Cardiac muscle cell (in vitro differentiated cells and primary cell): Measurements from ENCODE around the gene CUX1. TPM values are rescaled to one million over a fixed set of nuclear protein-coding genes. Genes with fewer than 3 reads are reported as not detected.
"Not testable (repeated sequence)": the region's sequence is repeated elsewhere in the genome, so short reads cannot be mapped to it uniquely, and the experiment has no call there.

Experiments
- DNase-seq, 2 donors: peaks; one replicate each; pipeline versions ENCODE4 v3.0.0 to v3.0.0-alpha.2; 2010 to 2017; ENCODE audit warnings: low read depth in 1 of 2, low spot score in 1 of 2
- H3K27ac ChIP-seq: fragments of 200-600 bp; sonication (generic); 2 replicates; pipeline ENCODE4 v1.5.1; 2016
- H3K27me3 ChIP-seq: fragments of 200-600 bp; sonication (generic); 2 replicates; pipeline ENCODE4 v1.6.0; 2016; ENCODE audit warnings: control low read depth
- H3K36me3 ChIP-seq: fragments of 200-600 bp; sonication (generic); 2 replicates; pipeline ENCODE4 v1.5.1; 2016; ENCODE audit warnings: control low read depth
- H3K4me1 ChIP-seq: fragments of 200-600 bp; sonication (generic); 2 replicates; pipeline ENCODE4 v1.8.1; 2017; ENCODE audit warnings: low read depth, mild to moderate bottlenecking, mixed run types
- H3K4me3 ChIP-seq: fragments of 200-600 bp; sonication (generic); 2 replicates; pipeline ENCODE4 v1.5.1; 2016; ENCODE audit warnings: mild to moderate bottlenecking
- H3K9me3 ChIP-seq: fragments of 200-600 bp; sonication (generic); 2 replicates; pipeline ENCODE4 v1.5.1; 2017; ENCODE audit warnings: low read depth, mild to moderate bottlenecking, control low read depth
- polyA plus RNA-seq: library from polyadenylated mRNA; unstranded; fragments of >200 nt; fragmentation: Nextera tagmentation; extraction: Ambion mirVana; gene quantifications from 2 replicates; pipeline ENCODE4 v1.2.1, GENCODE V29; 2016
- total RNA-seq: library from RNA; depleted of rRNA; stranded (reverse); fragments of >200 nt; gene quantifications from 2 replicates; pipeline ENCODE4 v1.2.3, GENCODE V29; 2016
- TF ChIP-seq, protein P1 (sequence below): IDR thresholded peaks from 2 replicates; pipeline ENCODE4 v1.5.1; 2012; ENCODE audit warnings: low read depth, mild to moderate bottlenecking, low read length

CUX1 gene
- total and polyA plus RNA-seq, 2 experiments from 2014 or later: 67.7 to 85.3 TPM

DNA sequence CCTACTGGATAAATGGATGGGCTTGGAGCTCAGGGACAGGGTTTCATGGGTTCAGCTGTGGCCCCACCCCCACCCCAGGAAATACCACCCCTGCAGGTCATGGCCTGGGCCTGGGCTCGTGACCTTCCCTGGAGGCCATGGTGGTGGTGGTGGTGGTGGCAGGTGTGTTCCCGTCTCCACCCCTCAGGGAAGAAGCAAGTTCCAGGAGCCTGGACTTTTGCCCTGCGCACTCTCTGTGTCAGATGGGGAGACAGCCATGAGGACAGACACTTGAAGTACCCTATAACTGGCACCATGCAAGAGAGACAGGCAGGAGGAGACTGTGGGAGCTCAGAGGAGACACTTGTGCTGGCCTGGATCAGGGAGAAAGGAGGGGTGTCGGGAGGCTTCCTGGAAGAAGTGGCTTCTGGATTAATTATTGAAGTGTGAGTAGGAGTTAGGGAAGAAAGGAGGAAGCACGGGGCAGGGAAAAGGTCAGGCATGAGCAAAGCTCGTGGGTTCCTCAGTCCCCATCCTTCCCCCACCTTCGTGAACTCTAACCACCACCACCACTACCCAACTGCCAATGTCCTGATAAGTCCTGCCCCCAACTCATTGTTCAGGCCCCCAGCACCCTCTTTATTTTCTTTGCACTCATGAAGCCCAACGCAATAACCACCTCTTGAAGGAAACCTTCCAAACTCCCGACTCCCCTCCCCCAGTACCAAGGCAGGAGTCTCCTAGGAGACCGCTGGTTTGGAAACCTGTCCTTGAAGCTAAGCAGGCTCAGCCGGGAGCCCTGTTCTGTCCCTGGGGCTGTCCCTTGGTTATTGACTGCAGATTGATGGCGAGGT lies 478.1 kb downstream of the CUX1 start:
- no peaks in the 10 kb centered on the region for H3K27me3 ChIP-seq
- H3K4me3 ChIP-seq: no peak overlapping the region
- peaks cover 10% of the 10 kb centered on the region for H3K4me1 ChIP-seq
- H3K27ac ChIP-seq: no peak overlapping the region
- TF ChIP-seq, protein P1, sequence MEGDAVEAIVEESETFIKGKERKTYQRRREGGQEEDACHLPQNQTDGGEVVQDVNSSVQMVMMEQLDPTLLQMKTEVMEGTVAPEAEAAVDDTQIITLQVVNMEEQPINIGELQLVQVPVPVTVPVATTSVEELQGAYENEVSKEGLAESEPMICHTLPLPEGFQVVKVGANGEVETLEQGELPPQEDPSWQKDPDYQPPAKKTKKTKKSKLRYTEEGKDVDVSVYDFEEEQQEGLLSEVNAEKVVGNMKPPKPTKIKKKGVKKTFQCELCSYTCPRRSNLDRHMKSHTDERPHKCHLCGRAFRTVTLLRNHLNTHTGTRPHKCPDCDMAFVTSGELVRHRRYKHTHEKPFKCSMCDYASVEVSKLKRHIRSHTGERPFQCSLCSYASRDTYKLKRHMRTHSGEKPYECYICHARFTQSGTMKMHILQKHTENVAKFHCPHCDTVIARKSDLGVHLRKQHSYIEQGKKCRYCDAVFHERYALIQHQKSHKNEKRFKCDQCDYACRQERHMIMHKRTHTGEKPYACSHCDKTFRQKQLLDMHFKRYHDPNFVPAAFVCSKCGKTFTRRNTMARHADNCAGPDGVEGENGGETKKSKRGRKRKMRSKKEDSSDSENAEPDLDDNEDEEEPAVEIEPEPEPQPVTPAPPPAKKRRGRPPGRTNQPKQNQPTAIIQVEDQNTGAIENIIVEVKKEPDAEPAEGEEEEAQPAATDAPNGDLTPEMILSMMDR: no peak
- H3K9me3 ChIP-seq: no peaks in the 10 kb centered on the region
- no peaks in the 10 kb centered on the region for H3K36me3 ChIP-seq
- DNase-seq: peak in 1 of 2 donors; percentile 40

DNA sequence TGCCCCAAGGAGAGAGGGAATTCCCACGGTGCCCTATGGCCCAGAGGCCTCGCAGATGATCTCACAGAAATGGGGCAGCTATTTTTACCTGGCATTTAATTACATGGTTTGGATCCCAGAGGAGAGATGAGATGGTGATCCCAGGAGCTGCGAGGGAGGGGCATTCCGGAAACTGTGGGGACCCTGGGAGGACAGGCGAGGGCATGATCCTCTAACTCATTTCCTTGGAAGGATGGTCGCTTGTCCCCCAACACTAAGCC lies 478.7 kb downstream of the CUX1 start:
- DNase-seq: no peak
- TF ChIP-seq, protein P1: no peak
- Histone ChIP-seq H3K27ac (no peak overlapping the region), H3K27me3 (no peaks in the 10 kb centered on the region), H3K36me3 (no peaks in the 10 kb centered on the region), H3K9me3 (no peaks in the 10 kb centered on the region), H3K4me3 (no peak overlapping the region), H3K4me1 (peaks cover 10% of the 10 kb centered on the region)

DNA sequence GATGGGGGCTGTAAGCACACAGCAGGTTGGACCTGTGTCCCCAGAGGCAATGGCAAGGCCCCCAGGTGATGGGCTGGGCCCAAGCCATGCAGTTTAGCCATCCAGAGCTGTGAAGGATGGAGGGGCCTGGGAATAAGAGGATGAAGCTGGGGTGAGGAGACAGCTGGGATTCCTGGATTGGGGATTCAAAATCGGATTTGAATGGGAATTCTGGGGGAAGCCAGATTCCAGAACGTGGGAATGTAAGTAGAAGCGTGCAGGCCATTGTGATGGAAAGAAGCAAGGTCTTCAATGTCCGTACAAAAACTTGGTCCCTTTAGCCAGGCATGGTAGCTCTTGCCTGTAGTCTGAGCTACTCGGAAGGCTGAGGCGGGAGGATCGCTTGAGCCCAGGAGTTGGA lies 479.1 kb downstream of the CUX1 start:
- Histone ChIP-seq H3K27ac (no peak overlapping the region), H3K4me3 (no peak overlapping the region), H3K27me3 (no peaks in the 10 kb centered on the region), H3K36me3 (no peaks in the 10 kb centered on the region), H3K9me3 (no peaks in the 10 kb centered on the region), H3K4me1 (peaks cover 10% of the 10 kb centered on the region)
- TF ChIP-seq, protein P1: no peak
- no peak for DNase-seq

DNA sequence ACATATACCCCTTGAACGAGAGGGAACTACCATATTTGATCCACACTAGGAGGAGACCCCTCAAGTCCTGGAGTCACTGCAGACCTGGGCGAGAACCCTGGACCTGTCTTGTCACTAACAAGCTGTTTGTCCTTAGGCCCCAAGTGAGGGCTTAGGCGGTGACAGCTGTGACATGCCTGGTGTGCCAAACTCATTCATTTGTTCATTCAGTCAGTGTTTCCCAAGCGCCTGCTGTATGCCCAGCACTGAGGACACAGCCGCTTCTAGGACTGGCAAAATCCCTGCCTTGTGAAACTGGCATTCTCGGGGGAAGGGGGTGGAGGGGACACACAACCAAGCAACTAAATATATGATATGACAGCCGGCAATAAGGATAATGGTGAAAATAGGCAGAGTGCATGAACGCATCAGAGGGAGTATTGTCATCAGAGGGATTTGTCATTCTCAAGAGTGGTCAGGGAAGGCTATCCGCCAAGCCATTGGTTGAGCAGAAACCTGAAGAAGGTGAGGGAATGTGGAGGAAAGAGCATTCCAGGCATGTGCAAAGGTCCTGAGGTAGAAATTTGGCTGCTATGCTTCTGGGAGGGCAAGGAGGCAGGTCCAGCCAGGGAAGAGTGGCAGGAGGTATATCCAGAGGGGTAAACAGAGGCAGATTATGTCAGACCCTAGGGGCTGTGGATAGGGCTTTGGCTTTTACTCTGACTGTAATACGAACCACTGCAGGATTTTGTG lies 480.2 kb downstream of the CUX1 start:
- no peak overlapping the region for H3K4me3 ChIP-seq

DNA sequence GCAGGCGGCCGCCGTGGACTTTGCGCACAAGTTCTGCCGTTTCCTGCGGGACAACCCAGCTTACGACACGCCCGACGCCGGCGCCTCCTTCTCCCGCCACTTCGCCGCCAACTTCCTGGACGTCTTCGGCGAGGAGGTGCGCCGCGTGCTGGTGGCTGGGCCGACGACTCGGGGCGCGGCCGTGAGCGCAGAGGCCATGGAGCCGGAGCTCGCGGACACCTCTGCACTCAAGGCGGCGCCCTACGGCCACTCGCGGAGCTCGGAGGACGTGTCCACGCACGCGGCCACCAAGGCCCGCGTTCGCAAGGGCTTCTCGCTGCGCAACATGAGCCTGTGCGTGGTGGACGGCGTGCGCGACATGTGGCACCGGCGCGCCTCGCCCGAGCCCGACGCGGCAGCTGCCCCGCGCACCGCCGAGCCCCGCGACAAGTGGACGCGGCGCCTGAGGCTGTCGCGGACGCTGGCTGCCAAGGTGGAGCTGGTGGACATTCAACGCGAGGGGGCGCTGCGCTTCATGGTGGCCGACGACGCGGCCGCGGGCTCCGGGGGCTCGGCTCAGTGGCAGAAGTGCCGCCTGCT lies 483.3 kb downstream of the CUX1 start:
- peaks cover 6% of the 10 kb centered on the region for H3K4me1 ChIP-seq
- no peak overlapping the region for H3K27ac ChIP-seq
- DNase-seq: peak; percentile 29 to 73
- no peaks in the 10 kb centered on the region for H3K9me3 ChIP-seq
- no peak overlapping the region for H3K4me3 ChIP-seq
- TF ChIP-seq, protein P1: peak; percentile 33
- no peaks in the 10 kb centered on the region for H3K36me3 ChIP-seq
- H3K27me3 ChIP-seq: no peaks in the 10 kb centered on the region

More for the DNA sequence above, 480.2 kb downstream of the CUX1 start:
- TF ChIP-seq, protein P1: no peak
- H3K27ac ChIP-seq: no peak overlapping the region
- H3K9me3 ChIP-seq: no peaks in the 10 kb centered on the region
- no peaks in the 10 kb centered on the region for H3K36me3 ChIP-seq
- H3K27me3 ChIP-seq: no peaks in the 10 kb centered on the region
- H3K4me1 ChIP-seq: peaks cover 10% of the 10 kb centered on the region
- DNase-seq: no peak

DNA sequence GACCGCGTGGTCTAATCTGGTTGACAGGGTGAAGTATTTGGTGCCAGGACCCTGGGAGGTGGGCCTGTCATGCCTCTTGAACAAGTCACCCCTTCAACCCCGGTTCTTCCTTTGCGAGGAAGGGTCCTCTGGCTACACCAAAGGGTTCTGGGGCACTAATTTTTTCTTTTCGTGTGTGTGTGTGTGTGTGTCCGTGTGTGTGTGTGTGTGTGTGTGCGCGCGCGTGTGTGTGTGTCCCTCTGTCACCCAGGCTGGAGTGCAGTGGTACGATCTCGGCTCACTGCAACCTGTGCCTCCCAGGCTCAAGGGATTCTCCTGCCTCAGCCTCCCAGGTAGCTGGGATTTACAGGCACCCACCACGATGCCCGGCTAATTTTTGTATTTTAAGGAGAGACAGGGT lies 483.9 kb downstream of the CUX1 start:
- H3K4me1 ChIP-seq, H3K4me3 ChIP-seq: not testable (repeated sequence)

More for the DNA sequence above, 483.9 kb downstream of the CUX1 start:
- H3K27ac ChIP-seq, H3K27me3 ChIP-seq, DNase-seq, H3K9me3 ChIP-seq, H3K36me3 ChIP-seq: not testable (repeated sequence)
